ENCODE data around the gene CLEC11A. TPM values are rescaled to one million over a fixed set of nuclear protein-coding genes. Genes with fewer than 3 reads are reported as not detected.
"Not testable (repeated sequence)": the region's sequence is repeated elsewhere in the genome, so short reads cannot be mapped to it uniquely, and the experiment has no call there.

Gene CLEC11A
- polyA plus RNA-seq, 4 donors, result 22.8 to 39.3 (median 25.6) TPM

DNA sequence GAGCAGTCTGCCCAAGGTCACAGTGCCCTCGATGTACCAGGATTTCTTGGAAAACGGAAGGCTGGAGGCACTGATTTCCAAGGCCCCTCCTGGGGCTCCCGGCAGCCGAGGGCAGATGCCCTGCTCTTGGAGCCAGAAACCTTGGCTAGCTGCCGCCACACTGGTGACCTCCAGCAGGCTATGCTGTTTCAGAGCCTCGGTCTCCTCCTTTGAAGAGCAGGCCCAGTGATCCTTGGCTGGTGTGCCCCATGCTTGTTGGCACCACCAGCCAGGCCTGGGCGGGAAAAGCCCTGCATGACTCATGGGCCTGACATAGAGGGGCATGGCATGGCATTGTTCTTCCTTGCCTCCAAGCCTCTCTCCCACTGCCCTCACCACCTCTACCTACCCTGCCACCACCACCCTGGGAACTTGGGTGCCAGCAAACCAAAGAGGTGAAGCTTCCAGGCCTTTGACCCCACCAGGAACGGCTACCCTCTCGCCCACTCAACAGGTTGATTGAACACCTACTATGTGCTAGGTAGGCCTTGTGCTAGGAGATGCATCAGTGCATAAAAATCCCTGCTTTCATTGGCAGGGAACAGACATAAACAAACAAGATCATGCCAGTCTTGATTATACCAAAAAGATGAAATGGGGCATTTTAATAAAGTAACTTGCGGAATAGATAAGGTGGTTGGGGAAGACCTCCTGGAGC, 1.6 kb upstream of the CLEC11A start:
- DNase-seq (ENCODE audit: low read depth in 4 of 4, low spot score in 3 of 4), result no peak

- DNase-seq (ENCODE audit: low read depth in 4 of 4, low spot score in 3 of 4), result no peak
These were observed 757 bp upstream of the CLEC11A start for GRCh38 chr19:50722201-50723013.

- DNase-seq (ENCODE audit: low read depth in 4 of 4, low spot score in 3 of 4), result no peak
These were observed 764 bp downstream of the CLEC11A start for GRCh38 chr19:50723735-50724521.

- peak; percentile 99 for DNase-seq (ENCODE audit: low read depth in 4 of 4, low spot score in 3 of 4)
These were observed 1.5 kb downstream of the CLEC11A start for GRCh38 chr19:50724522-50725217.

DNA sequence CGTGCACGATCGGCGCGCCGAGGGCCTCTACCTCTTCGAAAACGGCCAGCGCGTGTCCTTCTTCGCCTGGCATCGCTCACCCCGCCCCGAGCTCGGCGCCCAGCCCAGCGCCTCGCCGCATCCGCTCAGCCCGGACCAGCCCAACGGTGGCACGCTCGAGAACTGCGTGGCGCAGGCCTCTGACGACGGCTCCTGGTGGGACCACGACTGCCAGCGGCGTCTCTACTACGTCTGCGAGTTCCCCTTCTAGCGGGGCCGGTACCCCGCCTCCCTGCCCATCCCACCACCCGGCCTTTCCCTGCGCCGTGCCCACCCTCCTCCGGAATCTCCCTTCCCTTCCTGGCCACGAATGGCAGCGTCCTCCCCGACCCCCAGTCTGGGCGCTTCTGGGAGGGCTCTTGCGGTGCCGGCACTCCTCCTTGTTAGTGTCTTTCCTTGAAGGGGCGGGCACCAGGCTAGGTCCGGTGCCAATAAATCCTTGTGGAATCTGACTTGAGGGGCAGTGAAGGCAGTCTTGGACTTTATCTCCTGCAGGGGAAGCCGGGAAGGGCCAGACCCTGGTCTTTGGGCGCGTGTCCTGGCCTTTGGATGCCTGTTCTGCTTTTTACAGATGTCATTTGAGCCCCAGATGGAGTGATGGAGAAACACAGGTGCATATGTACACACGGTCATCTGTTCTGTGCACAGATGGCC, 2.2 kb downstream of the CLEC11A start:
- DNase-seq (ENCODE audit: low read depth in 4 of 4, low spot score in 3 of 4), result no peak

DNA sequence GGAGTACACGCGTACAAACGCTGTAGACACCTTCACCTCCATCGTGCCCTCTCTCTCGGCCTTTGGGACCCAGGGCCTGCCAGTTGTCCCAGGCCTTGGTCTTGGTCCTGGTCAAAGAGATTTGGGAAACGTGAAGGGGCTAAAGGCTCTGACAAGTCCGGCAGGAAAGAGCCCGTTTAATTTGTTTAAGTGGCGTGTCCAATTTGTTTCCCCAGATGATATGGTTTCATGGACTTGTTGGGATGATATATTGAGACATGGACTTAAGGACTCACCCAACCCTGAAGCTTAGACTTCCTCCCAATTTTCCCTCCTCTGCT, 2.7 kb downstream of the CLEC11A start:
- no peak for DNase-seq (ENCODE audit: low read depth in 4 of 4, low spot score in 3 of 4)

DNA sequence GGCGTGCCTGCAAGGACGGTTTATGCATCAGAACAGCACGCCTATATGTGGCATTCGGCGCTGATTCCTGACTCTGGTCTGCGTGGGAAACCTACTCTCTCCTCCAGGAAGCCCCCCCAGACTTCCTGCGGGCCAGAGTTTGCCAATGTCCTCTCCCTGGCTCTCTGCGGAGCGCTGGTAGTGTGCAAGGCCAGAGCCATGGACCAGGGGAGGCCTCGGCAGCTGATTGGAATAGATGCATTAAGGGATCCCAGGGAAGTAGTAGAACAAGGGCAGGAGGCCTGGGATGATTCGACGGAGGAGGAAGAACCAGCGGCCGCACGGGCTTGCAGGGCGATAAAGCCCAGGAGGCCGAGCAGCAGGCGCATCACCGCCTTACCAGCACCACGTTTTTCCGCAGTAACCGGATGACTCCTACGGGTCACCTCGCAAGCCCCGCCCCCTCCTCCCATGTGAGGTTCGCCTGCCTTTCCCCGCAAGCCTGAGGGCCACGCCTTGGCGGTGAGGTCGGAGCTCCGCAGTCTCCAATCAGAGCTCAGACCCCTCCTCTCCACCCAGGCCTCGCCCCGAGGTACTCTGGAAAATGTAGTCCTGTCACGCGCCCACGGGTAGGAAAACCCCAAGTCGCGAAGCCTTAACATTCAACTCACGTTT, 5.0 kb downstream of the CLEC11A start:
- peak in 1 of 4 donors; percentile 74 for DNase-seq (ENCODE audit: low read depth in 4 of 4, low spot score in 3 of 4)

DNA sequence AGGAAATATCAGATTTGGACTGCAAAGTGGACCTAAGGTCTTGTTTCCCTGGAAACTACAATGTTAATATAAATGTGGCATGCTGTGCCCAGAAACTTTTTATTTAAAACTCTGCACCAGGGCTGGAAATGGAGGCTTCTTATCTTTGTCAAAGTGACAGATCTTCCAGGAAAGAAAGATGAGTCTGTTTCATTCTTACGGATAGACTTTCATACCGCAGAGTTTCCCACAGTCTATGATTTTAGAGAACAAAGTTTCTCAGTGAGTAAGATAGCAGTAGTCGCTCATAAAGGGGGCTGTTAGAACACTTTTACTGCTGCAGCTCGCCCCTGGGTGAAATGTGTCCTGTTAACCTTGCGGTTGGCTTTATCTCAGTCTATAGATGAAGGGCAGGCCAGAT, 6.7 kb downstream of the CLEC11A start:
- DNase-seq (ENCODE audit: low read depth in 4 of 4, low spot score in 3 of 4), result no peak

DNA sequence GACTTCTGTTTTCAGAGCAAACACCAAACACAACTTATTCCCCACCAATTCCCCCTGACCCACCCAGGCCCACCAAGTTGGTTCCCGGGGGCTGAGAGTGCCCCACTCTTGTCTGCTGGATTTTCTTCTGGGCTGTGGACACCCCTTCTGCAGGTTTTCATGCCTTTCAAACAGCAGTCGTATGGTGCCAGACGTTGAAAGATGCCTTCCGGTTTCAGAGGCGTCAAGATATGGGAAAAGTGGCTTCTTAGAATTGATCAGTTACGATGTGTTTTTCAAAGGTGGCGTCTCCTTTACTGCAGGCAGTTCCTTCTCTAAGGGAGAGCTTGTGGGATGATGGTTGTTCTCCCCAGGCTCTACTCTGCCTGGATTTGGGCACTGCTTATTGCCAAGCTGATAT, 12.7 kb downstream of the CLEC11A start:
- no peak for DNase-seq (ENCODE audit: low read depth in 4 of 4, low spot score in 3 of 4)

- DNase-seq (ENCODE audit: low read depth in 4 of 4, low spot score in 3 of 4), result no peak
These were observed 13.2 kb downstream of the CLEC11A start for GRCh38 chr19:50736338-50736737.

GRCh38 chr19:50739132-50739913, 16.2 kb downstream of the CLEC11A start:
- no peak for DNase-seq (ENCODE audit: low read depth in 4 of 4, low spot score in 3 of 4)

DNA sequence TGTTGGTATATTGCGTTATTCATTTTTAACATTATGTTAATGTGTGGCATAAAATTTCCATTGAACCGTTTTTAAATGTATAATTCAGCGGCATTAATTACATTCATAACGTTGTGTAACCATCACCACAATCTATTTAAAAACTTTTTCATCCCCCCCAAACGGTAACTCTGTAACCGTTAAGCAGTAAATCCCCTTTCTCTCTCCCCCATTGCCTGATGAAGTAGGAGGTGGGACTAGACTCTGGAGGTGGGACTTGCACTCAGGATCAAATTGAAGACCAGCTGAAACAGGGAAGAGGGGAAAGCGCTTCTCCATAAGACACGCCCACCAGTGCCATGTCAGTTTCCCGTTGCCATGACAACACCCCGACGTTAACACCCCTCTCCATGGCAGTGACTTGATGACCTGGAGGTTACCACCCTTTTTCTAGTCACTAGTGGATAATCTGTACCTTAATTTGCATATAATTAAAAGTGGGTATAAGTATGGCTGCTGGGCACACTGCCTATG, 16.8 kb downstream of the CLEC11A start:
- no peak for DNase-seq (ENCODE audit: low read depth in 4 of 4, low spot score in 3 of 4)

DNA sequence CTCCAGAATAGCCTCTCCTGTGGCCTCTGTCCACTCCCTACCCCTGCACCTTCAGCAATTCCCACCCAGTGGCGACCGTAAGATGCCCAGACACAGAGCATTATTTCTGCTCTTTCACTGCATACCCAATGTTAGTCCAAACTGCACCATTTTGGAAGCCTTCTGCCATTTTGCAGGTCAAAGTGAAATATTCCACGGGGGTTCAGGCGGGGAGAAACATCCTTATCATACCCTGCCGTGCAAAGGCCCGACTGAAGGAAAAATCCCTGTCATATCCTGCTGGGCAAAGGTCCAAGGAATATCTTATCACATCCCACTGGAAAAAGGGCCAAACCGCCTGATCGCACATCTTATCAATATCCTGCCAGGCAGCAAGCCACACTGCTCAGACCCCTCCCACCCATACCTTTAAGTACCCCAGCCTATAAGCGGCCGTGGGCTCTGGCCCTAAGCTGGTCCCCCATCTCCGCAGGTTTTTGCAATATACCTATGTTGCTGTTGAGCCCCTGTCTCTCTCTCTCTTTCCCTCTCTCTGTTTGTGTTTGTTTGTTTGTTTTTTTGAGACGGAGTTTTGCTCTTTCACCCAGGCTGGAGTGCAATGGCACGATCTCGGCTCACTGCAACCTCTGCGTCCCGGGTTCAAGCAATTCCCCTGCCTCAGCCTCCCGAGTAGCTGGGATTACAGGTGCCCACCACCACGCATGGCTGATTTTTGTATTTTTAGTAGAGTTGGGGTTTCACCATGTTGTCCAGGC, 18.2 kb downstream of the CLEC11A start:
- no peak for DNase-seq (ENCODE audit: low read depth in 4 of 4, low spot score in 3 of 4)

- DNase-seq (ENCODE audit: low read depth in 4 of 4, low spot score in 3 of 4), result no peak
These were observed 20.4 kb downstream of the CLEC11A start for GRCh38 chr19:50743537-50743936.

DNA sequence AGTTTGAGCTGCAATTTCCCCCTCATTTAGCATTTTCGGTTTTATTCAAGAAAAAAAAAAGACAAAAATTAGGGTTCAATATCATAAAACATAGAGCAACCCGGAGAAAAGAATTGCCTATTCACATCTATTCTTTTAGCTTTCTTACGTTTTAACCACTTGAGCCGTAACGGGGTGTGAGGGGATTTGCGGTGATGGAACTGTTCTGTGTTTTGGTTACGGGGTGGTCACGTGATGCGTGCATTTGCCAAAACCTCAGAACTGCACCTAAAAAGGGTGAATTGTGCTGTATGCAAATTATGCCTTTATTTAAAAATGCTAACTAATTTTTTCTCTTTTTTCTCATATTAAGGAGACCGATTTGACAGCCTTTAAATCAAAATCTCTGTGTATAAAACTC, 22.1 kb downstream of the CLEC11A start:
- no peak for DNase-seq (ENCODE audit: low read depth in 4 of 4, low spot score in 3 of 4)

DNA sequence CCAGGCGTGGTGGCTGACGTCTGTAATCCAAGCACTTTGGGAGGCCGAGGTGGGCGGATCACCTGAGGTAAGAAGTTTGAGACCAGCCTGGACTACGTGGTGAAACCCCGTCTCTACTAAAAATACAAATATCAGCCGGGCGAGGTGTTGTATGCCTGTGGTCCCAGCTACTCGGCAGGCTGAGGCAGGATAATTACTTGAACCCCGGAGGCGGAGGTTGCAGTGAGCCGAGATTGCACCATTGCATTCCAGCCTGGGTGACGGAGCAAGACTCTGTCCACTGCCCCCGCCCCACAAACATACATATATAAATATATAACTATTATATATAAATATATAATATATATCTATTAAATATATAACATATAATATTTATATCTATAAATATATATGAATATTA, 24.0 kb downstream of the CLEC11A start:
- not testable (repeated sequence) for DNase-seq (ENCODE audit: low read depth in 4 of 4, low spot score in 3 of 4)

DNA sequence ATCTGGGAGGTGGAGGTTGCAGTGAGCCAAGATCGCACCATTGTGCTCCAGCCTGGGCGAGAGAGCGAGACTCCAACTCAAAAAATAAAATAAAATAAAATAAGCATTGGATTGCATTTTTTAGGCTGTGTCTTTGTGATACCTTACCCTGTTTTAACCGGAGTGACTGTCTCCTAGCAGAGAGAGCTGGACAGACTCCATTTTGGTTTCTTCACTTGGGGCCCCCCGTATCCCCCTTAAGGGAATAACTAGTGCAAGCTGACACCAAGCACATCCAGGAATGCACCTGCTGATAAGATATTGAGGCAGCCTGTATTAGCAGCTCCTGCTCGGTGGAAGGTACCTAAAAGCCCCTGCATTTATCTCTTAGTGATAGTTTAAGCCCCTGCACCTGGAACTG, 26.3 kb downstream of the CLEC11A start:
- DNase-seq (ENCODE audit: low read depth in 4 of 4, low spot score in 3 of 4), result no peak

DNA sequence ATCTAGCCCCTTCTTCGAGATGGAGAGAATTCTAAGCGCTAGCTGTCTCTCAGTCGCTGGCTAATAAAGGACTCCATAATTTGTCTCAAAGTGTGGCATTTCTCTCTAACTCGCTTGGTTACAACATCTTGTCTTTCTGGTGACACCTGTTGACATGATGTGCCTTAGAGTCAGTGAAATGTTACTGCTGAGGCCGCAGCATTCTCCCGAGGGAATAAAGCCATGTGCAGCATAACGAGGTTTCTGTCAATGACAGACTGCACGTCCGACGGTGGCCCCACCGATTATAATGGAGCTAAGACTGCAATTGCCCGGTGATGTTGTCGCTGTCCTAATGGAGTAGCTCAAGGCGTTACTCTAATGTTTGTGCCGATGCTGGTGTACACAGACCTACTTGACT, 26.8 kb downstream of the CLEC11A start:
- no peak for DNase-seq (ENCODE audit: low read depth in 4 of 4, low spot score in 3 of 4)
